Measurements from ENCODE around the gene LETM1.

Gene LETM1

DNA sequence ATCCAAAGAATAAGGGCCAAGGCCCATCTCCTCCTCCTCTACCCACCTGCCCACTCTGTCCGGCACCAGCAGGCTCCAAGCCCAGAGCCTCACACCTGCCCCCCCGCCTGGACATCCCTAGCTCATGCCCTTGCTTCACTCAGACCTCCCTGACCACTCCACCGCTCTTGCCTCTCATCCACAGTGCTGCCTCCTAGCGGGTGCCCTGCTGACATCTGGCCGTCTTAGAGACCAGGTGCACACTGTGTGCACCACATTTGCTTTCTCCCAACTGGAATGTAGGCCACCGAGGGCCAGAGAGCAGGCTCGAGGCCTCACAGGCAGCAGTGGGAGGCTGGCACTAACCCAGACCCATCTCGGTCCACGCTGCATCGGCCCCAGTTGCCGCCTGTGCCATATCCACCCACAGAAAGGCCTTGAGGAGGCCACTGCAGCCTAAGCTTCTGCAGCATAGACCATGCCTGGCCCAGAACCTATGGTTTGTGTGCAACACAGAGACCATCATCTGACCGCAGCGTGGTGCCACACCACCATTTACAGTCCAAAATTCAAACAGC, 13.5 kb downstream of the LETM1 start:
- TF ChIP-seq TAF1 (IDR thresholded peaks at IDR 0.05; ENCODE audit: borderline replicate concordance, insufficient read depth, low read length) = no peak
- TF ChIP-seq POLR2AphosphoS5 (IDR thresholded peaks at IDR 0.05; ENCODE audit: low read depth, low read length) = no peak
- TF ChIP-seq REST (IDR thresholded peaks at IDR 0.05; ENCODE audit: insufficient read depth in 1 of 2, low read depth in 2 of 2, low read length in 2 of 2) = no peak
- no peak for TF ChIP-seq SIN3A (IDR thresholded peaks at IDR 0.05; ENCODE audit: borderline replicate concordance, insufficient read depth, low read length)
- TF ChIP-seq FOXP2 (optimal IDR thresholded peaks at IDR 0.05; ENCODE audit: borderline replicate concordance, extremely low read depth, extremely low read length, insufficient read depth) = no peak

- no peak for TF ChIP-seq POLR2AphosphoS5 (IDR thresholded peaks at IDR 0.05; ENCODE audit: low read depth, low read length)
- no peak for TF ChIP-seq TAF1 (IDR thresholded peaks at IDR 0.05; ENCODE audit: borderline replicate concordance, insufficient read depth, low read length)
- no peak for TF ChIP-seq SIN3A (IDR thresholded peaks at IDR 0.05; ENCODE audit: borderline replicate concordance, insufficient read depth, low read length)
- no peak for TF ChIP-seq REST (IDR thresholded peaks at IDR 0.05; ENCODE audit: insufficient read depth in 1 of 2, low read depth in 2 of 2, low read length in 2 of 2)
- no peak for TF ChIP-seq FOXP2 (optimal IDR thresholded peaks at IDR 0.05; ENCODE audit: borderline replicate concordance, extremely low read depth, extremely low read length, insufficient read depth)
These were observed 14.1 kb downstream of the LETM1 start for GRCh38 chr4:1841887-1842210.

DNA sequence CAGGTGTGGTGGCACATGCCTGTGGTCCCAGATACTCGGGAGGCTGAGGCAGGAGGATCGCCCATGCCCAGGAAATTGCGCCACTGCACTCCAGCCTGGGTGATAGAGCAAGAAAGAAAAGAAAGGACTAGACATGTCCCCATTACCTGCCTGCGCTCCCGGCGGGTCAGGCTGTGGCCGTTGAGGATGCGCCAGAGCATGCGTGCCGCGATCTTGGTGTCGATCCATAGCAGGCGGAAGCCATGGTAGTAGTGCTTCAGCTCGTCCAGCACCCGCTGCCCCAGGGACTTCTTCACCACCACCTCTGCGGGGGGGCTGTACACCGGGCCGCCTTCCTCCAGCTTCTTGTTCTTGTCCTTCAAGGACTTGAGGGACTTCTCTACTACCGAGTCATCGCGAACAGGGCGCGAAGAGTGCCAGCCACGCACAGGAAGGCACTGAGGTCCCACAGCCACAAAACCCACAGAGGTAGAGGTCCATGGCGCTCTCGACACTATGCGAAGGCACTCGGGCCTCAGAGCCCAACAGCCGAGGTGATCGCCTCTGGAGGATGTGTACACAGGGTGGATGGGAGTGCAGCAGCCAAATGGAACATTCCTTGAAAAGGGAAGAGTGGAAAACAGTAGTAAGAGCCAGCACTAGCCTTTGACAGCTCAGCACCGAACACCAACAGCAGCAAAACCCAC, 14.6 kb downstream of the LETM1 start:
- TF ChIP-seq REST (IDR thresholded peaks at IDR 0.05; ENCODE audit: insufficient read depth in 1 of 2, low read depth in 2 of 2, low read length in 2 of 2) = no peak
- no peak for TF ChIP-seq SIN3A (IDR thresholded peaks at IDR 0.05; ENCODE audit: borderline replicate concordance, insufficient read depth, low read length)
- no peak for TF ChIP-seq TAF1 (IDR thresholded peaks at IDR 0.05; ENCODE audit: borderline replicate concordance, insufficient read depth, low read length)
- no peak for TF ChIP-seq POLR2AphosphoS5 (IDR thresholded peaks at IDR 0.05; ENCODE audit: low read depth, low read length)
- no peak for TF ChIP-seq FOXP2 (optimal IDR thresholded peaks at IDR 0.05; ENCODE audit: borderline replicate concordance, extremely low read depth, extremely low read length, insufficient read depth)

DNA sequence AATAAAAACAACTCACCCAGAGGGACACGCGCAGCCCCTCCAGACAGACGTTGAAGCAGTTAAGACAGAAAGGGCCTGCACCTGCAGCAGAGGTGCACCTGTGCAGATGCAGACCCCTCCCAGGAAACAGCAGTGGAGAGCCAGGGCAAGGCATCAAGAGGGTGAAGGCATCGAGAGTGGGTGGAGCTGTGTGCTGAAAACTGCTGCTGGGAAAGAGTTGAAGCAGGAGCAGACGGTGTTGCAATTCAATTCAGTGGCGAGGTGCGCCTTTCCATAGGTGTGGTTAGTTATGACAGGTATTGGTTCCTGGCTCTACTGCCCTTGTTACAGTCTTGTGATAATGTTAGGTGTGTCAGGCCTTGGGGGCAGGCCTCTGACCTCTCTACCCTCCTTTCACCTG, 16.7 kb downstream of the LETM1 start:
- TF ChIP-seq SIN3A (IDR thresholded peaks at IDR 0.05; ENCODE audit: borderline replicate concordance, insufficient read depth, low read length) = no peak
- no peak for TF ChIP-seq FOXP2 (optimal IDR thresholded peaks at IDR 0.05; ENCODE audit: borderline replicate concordance, extremely low read depth, extremely low read length, insufficient read depth)
- TF ChIP-seq REST (IDR thresholded peaks at IDR 0.05; ENCODE audit: insufficient read depth in 1 of 2, low read depth in 2 of 2, low read length in 2 of 2) = no peak
- no peak for TF ChIP-seq POLR2AphosphoS5 (IDR thresholded peaks at IDR 0.05; ENCODE audit: low read depth, low read length)
- no peak for TF ChIP-seq TAF1 (IDR thresholded peaks at IDR 0.05; ENCODE audit: borderline replicate concordance, insufficient read depth, low read length)

All from PFSK-1 (cell line).